GM23338 (cell line): ENCODE measurements around the gene RESP18. TPM values are rescaled to one million over a fixed set of nuclear protein-coding genes. Genes with fewer than 3 reads are reported as not detected.

Experiments
- ATAC-seq: fragments of 200-7000 bp; cut with Tn5 transposase; 3 replicates; pipeline ENCODE4 v1.9.1; 2020
- DNase-seq: peaks from one replicate; pipeline ENCODE4 v3.0.0-alpha.2; 2015; ENCODE audit warnings: low spot score
- H2AFZ ChIP-seq: fragments of 200-600 bp; sonication (generic); 2 replicates; pipeline ENCODE4 v1.8.0; 2016; ENCODE audit warnings: antibody characterized with exemption, mild to moderate bottlenecking, moderate library complexity
- H3F3A ChIP-seq: fragments of 200-600 bp; sonication (generic); replicated peaks from 2 replicates; pipeline ENCODE4 v1.8.0; 2017; ENCODE audit warnings: antibody characterized with exemption, mixed run types, low read depth
- H3K27ac ChIP-seq: fragments of 200-600 bp; sonication (generic); 2 replicates; pipeline ENCODE4 v1.6.1; 2016; ENCODE audit warnings: low read depth
- H3K27me3 ChIP-seq: fragments of 200-600 bp; sonication (generic); 2 replicates; pipeline ENCODE4 v1.8.0; 2016; ENCODE audit warnings: mild to moderate bottlenecking, mixed run types, moderate library complexity; ENCODE audit not compliant: insufficient read depth
- H3K36me3 ChIP-seq: fragments of 200-600 bp; sonication (generic); 2 replicates; pipeline ENCODE4 v1.8.0; 2016; ENCODE audit warnings: mild to moderate bottlenecking; ENCODE audit not compliant: insufficient read depth
- H3K4me1 ChIP-seq: fragments of 200-600 bp; sonication (generic); 2 replicates; pipeline ENCODE4 v1.8.0; 2016; ENCODE audit warnings: mild to moderate bottlenecking, moderate library complexity; ENCODE audit not compliant: insufficient read depth
- H3K4me2 ChIP-seq: fragments of 200-600 bp; sonication (generic); 2 replicates; pipeline ENCODE4 v1.7.1; 2017; ENCODE audit warnings: mixed run types
- H3K4me3 ChIP-seq: fragments of 200-600 bp; sonication (generic); 2 replicates; pipeline ENCODE4 v1.6.1; 2016; ENCODE audit warnings: mixed run types
- H3K79me2 ChIP-seq: fragments of 200-600 bp; sonication (generic); replicated peaks from 2 replicates; pipeline ENCODE4 v1.8.0; 2017; ENCODE audit warnings: mild to moderate bottlenecking; ENCODE audit not compliant: insufficient read depth
- H3K9me2 ChIP-seq: fragments of 200-600 bp; sonication (generic); 2 replicates; pipeline ENCODE4 v1.8.0; 2017; ENCODE audit not compliant: insufficient read depth
- H4K20me1 ChIP-seq: fragments of 200-600 bp; sonication (generic); replicated peaks from 2 replicates; pipeline ENCODE4 v1.8.0; 2017; ENCODE audit warnings: mild to moderate bottlenecking; ENCODE audit not compliant: insufficient read depth
- H3K27ac Mint-ChIP-seq: 2 replicates; pipeline ENCODE4 v1.8.0; 2020; ENCODE audit warnings: inconsistent platforms, mild to moderate bottlenecking, moderate library complexity, mixed read lengths
- H3K27me3 Mint-ChIP-seq: 3 replicates; pipeline ENCODE4 v1.8.0; 2022; ENCODE audit warnings: low read depth, mild to moderate bottlenecking, moderate library complexity, mixed read lengths, inconsistent platforms; ENCODE audit not compliant: insufficient read depth, poor library complexity
- H3K36me3 Mint-ChIP-seq: 3 replicates; pipeline ENCODE4 v1.8.0; 2021; ENCODE audit warnings: low read depth, mild to moderate bottlenecking, inconsistent platforms, moderate library complexity, mixed read lengths
- H3K4me1 Mint-ChIP-seq: 3 replicates; pipeline ENCODE4 v1.8.0; 2020; ENCODE audit warnings: mild to moderate bottlenecking, inconsistent platforms, mixed read lengths
- H3K4me3 Mint-ChIP-seq: 3 replicates; pipeline ENCODE4 v1.8.0; 2021; ENCODE audit warnings: moderate library complexity, mild to moderate bottlenecking, inconsistent platforms, mixed read lengths
- H3K9me3 Mint-ChIP-seq: 3 replicates; pipeline ENCODE4 v1.8.0; 2020; ENCODE audit warnings: moderate library complexity, mild to moderate bottlenecking, inconsistent platforms, mixed read lengths
- CTCF ChIP-seq, 2 experiments: fragments of 200-600 bp in 1 of 2; sonication (generic) in 1 of 2; conservative IDR thresholded peaks; 2 replicates each; pipeline versions ENCODE4 v1.5.1 to v1.6.1; 2016 to 2017; ENCODE audit warnings: antibody characterized with exemption in 2 of 2, low read depth in 2 of 2, mild to moderate bottlenecking in 2 of 2, moderate library complexity in 1 of 2
- EZH2 ChIP-seq: fragments of 200-600 bp; sonication (generic); IDR thresholded peaks from one replicate; pipeline ENCODE4 v1.8.0; 2017; ENCODE audit warnings: antibody characterized with exemption, mild to moderate bottlenecking, low read depth; ENCODE audit not compliant: unreplicated experiment
- EZH2phosphoT487 ChIP-seq: fragments of 200-600 bp; sonication (generic); IDR thresholded peaks from one replicate; pipeline ENCODE4 v1.8.1; 2018; ENCODE audit warnings: antibody characterized with exemption; ENCODE audit not compliant: unreplicated experiment
- JUNB ChIP-seq: IDR thresholded peaks from one replicate; pipeline ENCODE4 v1.6.1; 2016; ENCODE audit warnings: antibody characterized with exemption; ENCODE audit not compliant: unreplicated experiment
- STAT1 ChIP-seq: IDR thresholded peaks from one replicate; pipeline ENCODE4 v1.6.1; 2016; ENCODE audit warnings: antibody characterized with exemption; ENCODE audit not compliant: unreplicated experiment
- ZNF331 ChIP-seq: fragments of 250-450 bp; sonication (Bioruptor Pico); IDR thresholded peaks from 2 replicates; pipeline ENCODE4 v1.5.0; 2020; ENCODE audit warnings: low read depth, mild to moderate bottlenecking, moderate library complexity
- ZNF462 ChIP-seq: fragments of 250-450 bp; sonication (Bioruptor Pico); IDR thresholded peaks from 2 replicates; pipeline ENCODE4 v1.5.0; 2020; ENCODE audit warnings: mild to moderate bottlenecking, moderate library complexity
- polyA plus RNA-seq: library from polyadenylated mRNA; unstranded; fragments of >200 nt; fragmentation: Nextera tagmentation; extraction: Ambion mirVana; gene quantifications from 2 replicates; pipeline ENCODE4 v1.2.1, GENCODE V29; 2016
- total RNA-seq: library from RNA; depleted of rRNA; stranded (reverse); fragments of >200 nt; shearing (Covaris generic); gene quantifications from 2 replicates; pipeline ENCODE4 v1.2.3, GENCODE V29; 2014

RESP18 gene
- total and polyA plus RNA-seq, 2 experiments from 2014 or later, result not detected

- TF ChIP-seq ZNF462, result no peak
Measured at GRCh38 chr2:219378163-219378851, 45.8 kb upstream of the RESP18 start (continued).

- no peak overlapping the region for H3K4me2 ChIP-seq
- H3K9me3 Mint-ChIP-seq, result no peaks in the 10 kb centered on the region
- no peaks in the 10 kb centered on the region for H3K79me2 ChIP-seq
- no peak overlapping the region for H3K27ac Mint-ChIP-seq
- no peak overlapping the region for H3K4me3 ChIP-seq
- DNase-seq (no peak), ATAC-seq (no peak)
- H3K4me3 Mint-ChIP-seq, result no peak overlapping the region
- no peaks in the 10 kb centered on the region for H3K9me2 ChIP-seq
- H3K36me3 ChIP-seq, result no peaks in the 10 kb centered on the region
- peaks cover 3% of the 10 kb centered on the region for H3K27me3 Mint-ChIP-seq
- no peaks in the 10 kb centered on the region for H3K27me3 ChIP-seq
- no peak overlapping the region for H3K27ac ChIP-seq
- no peaks in the 10 kb centered on the region for H3K4me1 Mint-ChIP-seq
- no peak overlapping the region for H2AFZ ChIP-seq
- H3K4me1 ChIP-seq, result no peaks in the 10 kb centered on the region
- H3F3A ChIP-seq, result no peaks in the 10 kb centered on the region
- H3K36me3 Mint-ChIP-seq, result peaks cover 10% of the 10 kb centered on the region; the same call in 2 of the 3 replicates
- H4K20me1 ChIP-seq, result no peaks in the 10 kb centered on the region
- TF ChIP-seq JUNB (no peak), STAT1 (no peak), EZH2 (no peak), ZNF462 (no peak), EZH2phosphoT487 (no peak), CTCF (conservative IDR thresholded peaks at IDR 0.05; ENCODE audit: low read depth in 2 of 2) (no peak), ZNF331 (no peak)
Measured at GRCh38 chr2:219369447-219369861, 36.9 kb upstream of the RESP18 start.
